HG02885 (cell line): ENCODE results near the gene MOCS3.
A peak's percentile ranks its signal among the peaks of the same experiment; 100 is the strongest.

Experiments used
- ATAC-seq: cut with Tn5 transposase; IDR thresholded peaks from one replicate; pipeline ENCODE4 v1.9.1; 2021; ENCODE audit warnings: mild to moderate bottlenecking; ENCODE audit not compliant: unreplicated experiment, poor library complexity

The MOCS3 gene

DNA sequence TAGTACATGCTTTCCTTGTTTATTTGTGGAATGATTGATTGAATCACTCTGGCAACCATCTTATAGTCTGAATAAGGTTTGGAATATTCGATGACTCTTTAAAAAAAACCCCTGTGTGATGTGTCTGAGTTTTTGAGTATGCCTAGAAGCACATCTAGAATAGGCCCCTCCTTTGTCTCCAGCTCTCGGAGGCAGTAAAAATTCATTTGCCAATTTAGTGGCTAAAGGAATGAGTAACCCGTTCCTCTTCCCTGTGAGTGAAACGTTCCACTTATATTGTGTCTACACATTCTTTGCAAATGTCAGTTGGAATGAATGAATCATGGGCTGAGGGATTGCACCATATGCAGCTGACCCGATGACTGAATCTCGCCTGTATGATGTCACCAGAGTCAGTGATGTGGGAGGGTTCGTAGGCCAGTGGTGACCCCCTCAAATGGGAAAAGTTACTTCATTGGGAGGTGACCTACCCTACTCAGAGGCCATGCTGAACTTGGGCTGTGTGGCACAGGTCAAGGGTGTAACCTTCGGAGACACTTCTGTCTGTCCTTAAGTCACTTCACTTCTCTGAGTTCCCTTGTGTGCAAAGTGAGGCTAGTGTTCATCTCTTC lies 21.6 kb downstream of the MOCS3 start:
- no peak for ATAC-seq

DNA sequence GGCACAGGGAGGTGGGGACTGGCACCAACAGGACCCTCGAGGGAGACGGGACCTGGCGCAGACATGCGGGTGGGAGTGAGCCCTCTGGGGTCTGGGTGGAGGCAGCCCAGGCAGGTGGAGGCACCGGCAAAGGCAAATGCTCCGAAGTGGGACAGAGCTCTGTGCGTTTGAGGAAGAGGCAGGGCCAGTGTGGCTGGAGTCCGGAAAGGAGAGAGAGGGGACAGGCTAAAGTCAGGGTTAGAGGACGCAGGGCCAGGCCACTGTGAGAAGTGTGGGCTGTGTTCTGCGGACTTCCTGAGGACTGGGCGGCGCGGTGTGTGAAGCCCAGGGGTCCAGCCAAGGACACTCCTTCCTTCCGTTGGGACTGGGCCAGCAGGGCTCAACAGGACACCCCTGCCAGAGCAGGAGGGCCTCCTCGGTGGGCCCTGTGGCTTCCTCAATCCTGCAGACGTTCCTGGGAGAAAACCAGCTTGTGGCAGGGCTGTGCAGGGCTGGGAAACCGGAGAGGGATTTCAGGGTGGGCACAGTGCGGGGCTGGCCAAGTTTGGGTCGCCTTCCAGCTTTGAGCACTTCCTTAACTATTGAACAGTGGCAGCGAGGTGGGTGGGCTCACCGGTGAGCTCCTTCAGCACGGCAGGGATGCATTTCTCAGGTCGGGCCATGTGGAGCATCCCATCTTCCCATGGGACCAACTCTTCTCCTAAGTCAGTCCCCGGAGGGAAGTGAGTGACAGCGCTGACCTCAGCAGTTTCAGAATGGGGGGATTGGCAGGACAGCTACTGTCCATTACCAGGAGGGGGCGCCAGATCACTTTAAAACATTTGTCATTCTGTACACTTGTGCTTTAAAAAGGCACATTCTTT lies 22.5 kb downstream of the MOCS3 start:
- no peak for ATAC-seq

DNA sequence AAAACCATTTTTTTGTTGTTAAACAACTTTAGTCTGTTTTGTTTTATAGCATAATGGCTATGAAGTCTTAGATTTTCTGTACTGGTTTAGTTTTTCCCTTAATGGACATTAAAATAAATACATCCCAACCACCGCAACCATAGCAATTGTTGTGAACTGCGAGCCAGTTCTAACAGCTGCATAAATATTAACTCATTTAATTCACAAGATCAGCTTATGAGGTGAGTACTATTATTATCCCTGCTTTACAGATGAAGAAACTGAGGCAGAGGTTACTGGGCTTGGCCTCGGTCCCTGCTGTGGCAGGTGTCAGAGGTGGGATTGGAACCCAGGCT lies 23.1 kb downstream of the MOCS3 start:
- no peak for ATAC-seq

DNA sequence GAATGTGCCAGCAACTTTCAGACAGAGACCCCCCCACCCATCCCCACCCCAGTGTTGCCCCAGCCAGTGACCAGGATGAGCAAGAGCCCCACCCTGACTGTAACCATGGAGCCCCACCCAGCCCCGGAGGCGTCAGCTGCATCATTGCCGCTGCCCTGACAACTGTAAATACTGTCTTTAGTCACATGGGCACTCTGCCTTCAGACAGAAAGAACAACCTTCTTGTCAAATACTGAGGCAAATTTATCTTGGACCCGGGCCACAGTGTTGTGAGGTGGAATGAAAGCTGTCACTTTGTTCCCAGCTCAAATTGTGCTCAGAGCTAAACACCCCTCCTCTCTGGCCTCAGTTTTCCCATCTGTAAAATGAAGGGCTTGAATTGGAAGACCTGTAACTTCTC lies 23.7 kb downstream of the MOCS3 start:
- ATAC-seq, result no peak

DNA sequence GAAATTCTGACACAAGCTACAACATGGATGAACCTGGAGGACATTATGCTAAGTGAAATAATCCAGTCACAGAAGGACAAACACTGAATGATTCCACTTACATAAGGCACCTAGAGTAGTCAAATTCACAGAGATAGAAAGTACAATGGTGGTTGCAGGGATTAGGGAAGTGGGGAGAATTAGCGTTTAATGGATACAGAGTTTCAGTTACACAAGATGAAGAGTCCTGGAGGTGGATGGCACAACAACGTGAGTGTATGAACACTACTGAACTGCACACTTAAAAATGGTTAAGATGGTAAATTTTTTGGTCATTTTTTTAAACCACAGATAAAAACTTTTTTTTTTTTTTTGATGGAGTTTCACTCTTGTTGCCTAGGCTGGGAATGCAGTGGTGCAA lies 24.7 kb downstream of the MOCS3 start:
- ATAC-seq, result no peak

DNA sequence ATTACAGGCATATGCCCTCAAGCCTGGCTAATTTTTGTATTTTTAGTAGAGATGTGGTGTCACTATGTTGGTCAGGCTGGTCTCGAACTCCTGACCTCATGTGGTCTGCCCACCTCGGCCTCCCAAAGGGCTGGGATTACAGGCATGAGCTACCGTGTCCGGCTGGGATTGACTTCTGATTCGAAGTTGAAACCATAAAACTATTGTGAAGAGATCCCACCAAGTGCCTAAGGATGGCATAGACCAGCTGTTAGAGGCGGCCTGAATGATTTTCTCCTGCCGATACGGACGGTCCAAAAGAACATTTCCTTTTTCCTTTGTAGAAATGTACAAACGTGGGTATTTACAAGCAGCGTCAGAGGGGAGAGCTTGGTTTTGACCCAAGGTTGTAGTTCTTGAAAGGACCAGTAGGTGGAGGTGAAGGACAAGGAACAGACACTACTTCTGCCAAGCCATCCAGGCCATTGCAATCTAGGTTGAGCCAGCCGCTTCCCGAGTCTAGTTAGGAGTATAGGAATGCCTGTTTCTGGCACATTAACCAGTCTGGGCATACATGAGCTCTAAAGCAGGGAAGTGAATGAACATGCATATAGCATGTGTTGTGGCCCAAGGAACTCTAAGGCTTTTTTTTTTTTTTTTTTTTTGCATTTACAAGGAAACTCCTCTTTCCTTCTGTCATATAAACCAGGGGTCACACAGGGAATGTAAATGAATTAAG lies 29.0 kb downstream of the MOCS3 start:
- ATAC-seq, result peak; percentile 69

DNA sequence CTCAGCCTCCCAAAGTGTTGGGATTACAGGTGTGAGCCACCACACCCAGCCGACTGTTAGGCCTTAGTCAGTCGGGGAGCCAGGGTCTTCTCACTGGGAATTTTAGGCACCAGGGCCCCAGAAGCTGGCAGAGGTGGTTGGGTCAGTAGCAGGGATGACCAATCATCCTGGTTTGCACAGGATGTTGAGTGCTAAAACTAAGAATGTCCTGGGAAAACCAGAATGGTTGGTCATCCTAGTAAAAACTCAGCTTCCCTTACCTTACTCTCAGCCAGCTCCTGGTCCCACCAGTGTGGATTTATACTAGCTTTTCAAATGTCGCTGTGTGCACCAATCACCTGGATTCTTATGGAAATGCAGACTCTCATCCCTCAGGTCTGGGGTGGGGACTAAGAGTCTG lies 32.5 kb downstream of the MOCS3 start:
- no peak for ATAC-seq

DNA sequence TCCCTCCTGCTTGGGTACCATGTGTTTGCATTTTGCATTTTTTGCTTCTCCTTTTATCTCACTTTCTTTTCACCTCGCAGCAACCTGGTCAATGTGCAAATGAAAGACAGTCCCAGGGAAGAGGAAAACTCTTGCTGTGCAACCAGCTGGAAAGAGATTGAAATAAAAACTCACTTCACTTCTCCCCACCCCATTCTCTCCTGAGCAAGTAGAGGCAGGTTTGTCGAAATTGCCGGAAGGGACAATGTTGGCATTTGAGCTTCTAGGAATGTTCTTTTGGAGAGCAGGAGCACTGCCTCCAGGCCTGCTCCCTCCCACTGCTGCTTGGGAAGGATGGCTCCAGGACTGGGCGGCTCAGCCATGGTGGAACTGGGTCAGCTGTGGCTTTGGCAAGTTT lies 33.7 kb downstream of the MOCS3 start:
- no peak for ATAC-seq

DNA sequence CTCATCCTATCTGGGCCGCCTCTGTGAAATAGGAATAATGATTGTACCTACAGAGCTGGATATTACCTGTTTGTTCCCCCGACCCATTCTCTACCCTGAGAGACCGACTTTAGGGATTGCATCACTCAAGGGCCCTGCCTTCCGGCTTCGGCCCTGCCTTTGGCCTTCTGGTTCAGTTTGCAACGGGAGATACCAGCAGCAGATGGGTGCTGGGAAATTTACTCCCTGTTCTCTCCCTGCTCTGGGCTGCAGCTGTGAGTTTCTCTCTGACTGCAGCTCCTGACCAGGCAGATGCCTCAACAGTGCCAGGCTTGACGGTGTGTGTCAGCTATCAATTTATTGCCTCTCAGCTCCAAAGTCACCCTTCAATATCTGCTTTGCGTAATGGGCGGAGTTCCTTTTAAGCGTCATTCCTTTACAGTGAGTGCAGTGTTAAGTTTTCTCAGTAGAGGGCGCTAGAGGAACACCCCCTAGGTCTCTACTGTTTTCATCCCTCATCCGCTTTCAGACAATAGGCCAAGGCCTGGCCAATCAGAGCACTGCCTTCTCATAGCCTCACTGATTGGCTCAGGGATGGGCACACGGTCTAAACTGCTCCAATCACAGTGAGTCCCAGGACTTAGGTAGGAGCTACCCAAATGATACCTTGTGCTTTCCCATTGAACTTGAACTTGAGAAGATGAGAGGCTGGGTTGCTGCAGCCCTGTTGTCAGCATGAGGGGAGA lies 34.3 kb downstream of the MOCS3 start:
- ATAC-seq, result no peak

DNA sequence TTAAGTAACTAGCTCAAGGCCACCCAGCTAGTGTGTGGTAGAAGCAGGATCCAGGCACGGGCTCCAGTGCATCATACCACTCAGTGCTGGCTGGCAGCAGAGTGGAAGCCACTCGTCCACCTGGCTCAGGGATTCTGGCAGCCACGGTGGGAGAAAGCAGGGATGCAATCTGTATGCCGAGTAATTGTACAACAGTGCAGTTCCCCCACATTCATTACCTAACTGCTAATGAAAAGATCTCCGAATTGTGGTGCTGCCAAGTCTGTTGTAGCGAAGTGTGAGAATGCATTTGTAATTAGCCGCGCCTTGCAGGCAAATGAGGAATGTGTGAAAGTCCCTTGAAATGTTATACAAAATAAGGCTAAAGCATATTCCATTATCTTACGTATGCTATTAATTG lies 35.3 kb downstream of the MOCS3 start:
- ATAC-seq, result no peak

DNA sequence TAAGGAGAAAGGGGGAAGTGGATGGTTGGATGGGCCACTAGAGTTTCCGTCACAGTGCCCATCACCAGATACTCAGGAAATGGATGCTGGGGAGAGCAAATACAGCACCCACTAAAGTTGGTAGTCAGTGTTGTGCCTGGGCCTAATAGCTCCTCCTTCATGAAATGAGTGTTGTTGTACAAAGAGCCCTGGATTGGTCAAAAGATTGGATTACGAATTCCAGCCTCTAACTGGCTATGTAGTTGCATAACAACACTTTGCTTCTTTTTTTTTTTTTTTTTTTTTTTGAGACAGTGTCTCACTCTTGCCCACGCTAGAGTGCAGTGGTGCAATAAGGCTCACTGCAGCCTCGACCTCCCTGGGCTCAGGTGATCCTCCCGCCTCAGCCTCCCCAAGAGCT lies 36.9 kb downstream of the MOCS3 start:
- ATAC-seq, result no peak

DNA sequence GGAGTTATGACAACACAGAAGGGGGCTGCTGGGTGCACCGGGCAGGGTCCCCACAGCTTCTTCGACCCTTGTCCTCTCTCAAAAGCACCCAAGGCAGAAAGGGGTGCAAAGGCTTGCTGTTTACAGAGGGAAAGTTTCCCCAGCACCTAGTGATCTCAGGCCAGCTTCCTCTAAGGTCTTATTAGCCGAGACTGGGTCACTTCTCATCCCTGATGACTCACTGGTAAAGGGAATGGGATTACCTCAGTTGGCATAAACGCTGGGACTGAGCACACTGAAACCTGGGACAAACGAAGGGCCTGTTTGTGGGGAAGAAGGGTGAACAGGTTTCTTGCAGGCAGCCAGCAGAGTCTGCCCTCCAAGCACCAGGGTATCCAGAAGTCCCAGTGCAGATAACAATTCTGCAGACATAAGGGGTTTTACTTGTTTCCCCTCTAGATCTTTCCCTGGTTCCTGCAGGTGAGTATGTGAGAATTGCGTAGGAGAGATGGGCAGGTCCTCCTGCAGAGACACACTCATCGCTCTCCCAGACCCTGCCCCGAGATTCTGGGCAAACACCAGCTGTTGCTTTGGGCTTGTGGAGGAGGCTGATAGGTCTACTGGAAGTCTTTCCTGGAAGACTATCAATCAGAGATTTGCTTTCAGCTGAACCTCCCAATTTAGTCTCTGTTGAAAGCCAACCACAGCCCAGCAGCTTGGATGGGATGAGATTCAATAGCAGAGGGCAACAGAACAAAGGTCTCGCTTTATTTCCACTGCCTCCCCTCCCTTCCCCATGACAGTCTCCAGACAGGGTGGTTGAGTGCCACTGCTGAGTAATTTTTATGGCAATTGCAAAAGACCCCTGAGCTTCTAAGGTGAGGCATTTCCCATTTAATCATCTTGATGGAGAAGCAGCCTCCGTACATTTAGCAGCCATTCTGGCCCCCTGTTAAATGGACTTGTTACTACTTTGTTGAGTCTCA lies 38.6 kb downstream of the MOCS3 start:
- no peak for ATAC-seq

DNA sequence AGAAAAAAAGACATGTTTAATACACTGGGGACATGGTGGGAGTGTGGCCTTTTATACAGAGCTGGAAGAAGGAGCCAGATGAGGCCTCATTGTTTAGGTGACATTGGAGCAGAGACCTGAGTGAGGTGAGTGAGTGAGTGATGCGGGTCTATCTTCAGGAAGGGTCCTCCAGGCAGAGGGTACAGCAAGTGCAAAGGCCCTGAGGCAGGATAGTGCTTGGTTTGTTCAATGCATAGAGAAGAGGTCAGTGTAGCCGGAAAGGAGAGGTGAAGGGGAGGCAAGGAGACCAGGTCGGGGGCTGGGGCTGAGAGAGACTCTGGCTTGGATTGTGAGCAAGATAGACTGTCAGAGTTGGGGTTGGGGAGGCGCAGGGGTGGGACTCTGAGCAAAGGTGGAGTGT lies 40.7 kb downstream of the MOCS3 start:
- no peak for ATAC-seq

DNA sequence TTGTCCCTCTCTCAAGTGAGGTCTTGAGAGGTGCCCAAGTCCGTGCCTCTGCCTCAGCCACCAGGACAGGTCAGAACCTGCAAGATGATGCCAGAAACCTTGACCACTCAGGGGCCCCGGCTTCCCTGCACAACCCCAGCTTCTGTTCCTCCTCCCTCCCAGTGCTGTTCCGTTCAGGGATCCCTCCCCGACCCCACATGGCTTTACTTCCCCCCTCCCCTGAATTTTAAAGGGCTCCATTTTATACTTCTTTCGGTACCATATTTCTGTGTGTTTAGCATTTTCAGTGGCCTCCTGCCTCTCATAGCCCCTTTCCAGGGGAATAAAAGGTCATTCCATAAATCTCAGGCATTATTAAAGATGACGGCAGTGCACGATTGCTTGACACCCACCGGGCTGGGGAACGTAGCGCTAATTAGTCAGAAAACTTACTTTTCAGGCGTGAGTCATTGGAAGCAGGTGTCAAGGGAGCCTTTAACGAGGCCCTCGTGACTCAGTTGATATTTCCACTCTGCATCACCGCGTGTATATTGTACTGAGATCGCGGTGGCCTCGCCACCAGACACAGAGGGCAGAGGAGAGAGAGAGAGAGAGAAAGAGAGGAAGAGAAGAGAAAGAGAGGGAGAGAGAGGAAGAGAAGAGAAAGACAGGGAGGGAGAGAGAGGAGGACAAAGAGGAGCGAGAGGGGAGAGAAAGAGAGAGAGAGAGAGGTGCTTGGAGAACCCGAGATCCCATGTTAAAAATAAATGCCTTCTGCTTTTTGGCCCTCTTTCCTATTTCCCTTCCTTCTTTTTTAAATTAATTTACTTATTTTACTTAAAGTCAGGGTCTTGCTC lies 43.0 kb downstream of the MOCS3 start:
- ATAC-seq, result no peak

DNA sequence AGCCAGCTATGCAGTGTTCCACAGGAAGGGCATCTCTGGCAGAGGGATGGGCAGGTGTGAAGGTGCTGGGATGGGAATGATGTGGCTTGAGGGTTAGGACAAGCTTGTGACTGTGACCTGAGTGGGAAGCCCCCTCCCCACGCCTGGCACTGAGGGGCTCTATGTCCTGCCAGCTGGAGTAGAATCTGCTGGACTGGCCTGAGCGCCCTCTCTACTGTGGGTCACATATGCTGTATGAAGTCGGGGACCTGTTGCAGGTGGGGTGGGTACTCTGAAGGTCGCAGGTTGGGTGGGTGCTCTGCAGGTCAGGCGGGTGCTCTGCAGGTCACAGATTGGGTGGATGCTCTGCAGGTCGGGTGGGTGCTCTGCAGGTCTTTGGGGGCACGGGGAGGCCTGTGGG lies 44.0 kb downstream of the MOCS3 start:
- no peak for ATAC-seq

DNA sequence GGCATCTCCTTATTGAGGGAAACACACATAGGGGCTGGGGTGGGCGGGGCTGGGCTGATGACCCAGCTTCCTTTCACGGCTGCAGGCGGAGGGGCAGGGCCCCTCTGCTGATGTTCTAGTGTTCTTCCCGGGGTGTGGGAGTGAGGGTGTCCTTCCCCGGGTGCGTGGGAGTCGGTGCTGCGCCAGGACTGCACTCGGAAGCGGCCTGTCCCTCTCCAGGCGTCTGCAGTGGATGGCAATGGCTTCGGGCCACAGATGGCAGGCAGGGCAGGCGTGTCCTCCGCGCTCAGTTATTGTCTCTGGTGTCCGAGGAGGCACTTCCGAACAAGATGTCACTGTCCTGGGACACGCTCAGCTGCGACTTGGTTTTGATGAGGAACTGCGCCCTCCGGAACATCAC lies 45.1 kb downstream of the MOCS3 start:
- no peak for ATAC-seq

DNA sequence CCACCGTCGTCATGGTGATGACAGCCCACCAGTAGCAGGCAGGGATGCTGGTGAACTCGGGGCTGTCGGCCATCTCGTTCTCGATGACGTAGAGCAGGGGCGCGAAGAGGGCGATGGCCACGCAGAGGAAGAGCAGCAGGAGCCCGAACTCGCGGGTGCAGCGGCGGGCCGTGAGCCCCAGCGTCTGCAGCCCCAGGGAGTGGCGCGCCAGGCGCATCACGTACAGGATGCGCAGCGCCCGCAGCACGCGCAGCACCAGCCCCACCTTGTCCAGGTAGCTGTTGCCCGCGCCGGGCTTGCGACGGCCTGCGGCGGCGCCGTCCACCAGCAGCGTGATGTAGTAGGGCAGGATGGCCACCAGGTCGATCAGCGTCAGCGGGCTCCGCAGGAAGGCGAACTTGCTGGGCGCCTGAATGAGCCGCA lies 45.7 kb downstream of the MOCS3 start:
- no peak for ATAC-seq

DNA sequence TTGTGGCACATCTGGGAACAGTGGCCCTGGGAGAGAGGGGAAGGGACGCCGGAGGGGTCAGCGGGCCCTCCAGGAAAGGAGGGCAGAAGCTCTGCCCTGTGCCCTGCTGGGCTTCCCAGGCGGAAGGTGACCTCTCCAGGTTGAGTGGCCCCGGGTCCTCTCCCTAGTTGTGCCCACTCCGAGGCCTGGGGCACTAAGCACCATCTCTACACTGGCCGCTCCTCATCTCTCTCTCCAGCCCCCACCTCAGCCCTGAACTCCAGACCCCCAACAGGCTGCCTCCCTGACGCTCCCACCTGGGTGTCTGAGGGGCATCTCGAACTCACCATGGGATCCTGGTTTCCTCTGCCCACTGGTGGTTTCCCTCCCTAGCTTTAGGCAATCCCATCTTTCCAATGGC lies 46.2 kb downstream of the MOCS3 start:
- no peak for ATAC-seq

DNA sequence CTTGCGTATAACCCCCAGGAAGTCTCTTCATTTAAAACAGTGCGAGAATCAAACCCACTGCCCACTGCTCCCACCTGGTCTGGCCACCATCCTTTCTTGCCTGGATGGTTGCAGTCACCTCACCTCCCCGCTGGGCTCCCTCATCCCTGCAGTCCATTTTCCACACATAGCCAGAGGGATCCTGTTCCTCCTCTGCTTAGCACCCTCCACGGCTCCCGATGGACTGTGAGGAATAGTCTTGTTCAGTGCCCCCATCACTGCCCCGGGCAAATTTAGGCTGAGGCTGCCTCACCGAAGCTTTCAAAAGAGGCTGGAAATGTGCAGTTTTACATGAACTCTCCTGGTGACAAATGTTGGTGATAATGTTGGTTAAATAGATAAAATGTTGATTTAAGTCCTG lies 46.6 kb downstream of the MOCS3 start:
- no peak for ATAC-seq
